Heart left ventricle (tissue), 13 donors: ENCODE measurements around the gene DNAH14.

Experiments
- POLR2A ChIP-seq, 2 donors: fragments of 450-650 bp; IDR thresholded peaks; one replicate each; pipeline ENCODE4 v1.6.1; 2017; ENCODE audit warnings: antibody characterized with exemption in 2 of 2, mild to moderate bottlenecking in 2 of 2, moderate library complexity in 2 of 2
- TF ChIP-seq, protein P1 (sequence below), 12 donors: fragments of 200-600 bp; sonication (generic) in 4 of 12; IDR thresholded peaks; one replicate each; pipeline versions ENCODE4 v1.5.0 to v1.8.0; 2018 to 2022; ENCODE audit warnings: antibody characterized with exemption in 12 of 12, mild to moderate bottlenecking in 5 of 12
- donor health status: ischemic (EF 13 %, LVEDD 7.1; RV severe dilation, severe dysfunction).
- donor health status: DM: no; HTN: yes; CAD: no.
- donor health status: DM: no; HTN: no; CAD: no.
- donor health status: ischemic (EF 25% LVEDD 6.9; RV normal size, moderate dysfunction).
- donor health status: ischemic (EF 25% LVEDD 5.7; RV mildly dilated, moderate dysfunction).
- donor health status: ischemic (EF 35%, LVEDD 5.7; RV mildly dilated, moderate dysfunction).
- donor health status: nonischemic (EF 11% LVEDD 7.7; RV severe dilation, severe dysfunction).
- donor health status: DM: yes; HTN: yes; CAD: no.
- donor health status: PGD.
- donor health status: ischemic (EF 29% LVEDD 5.4; RV normal size, mild dysfunction).
- donor health status: nonischemic (EF 23%, LVEDD 6.1; RV moderate dilation, normal function).

DNA sequence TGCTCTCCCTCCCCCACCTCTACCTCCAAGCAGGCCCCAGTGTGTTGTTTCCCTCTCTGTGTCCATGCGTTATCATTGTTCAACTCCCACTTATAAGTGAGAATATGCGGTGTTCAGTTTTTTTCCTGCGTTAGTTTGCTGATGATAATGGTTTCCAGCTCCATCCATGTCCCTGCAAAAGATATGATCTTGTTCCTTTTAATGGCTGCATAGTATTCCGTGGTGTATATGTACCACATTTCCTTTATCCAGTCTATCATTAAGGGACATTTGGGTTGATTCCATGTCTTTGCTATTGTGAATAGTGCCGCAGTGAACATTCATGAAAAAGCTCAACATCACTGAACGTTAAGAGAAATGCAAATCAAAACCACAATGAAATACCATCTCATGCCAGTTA lies 58.6 kb downstream of the DNAH14 start:
- TF ChIP-seq, protein P1, sequence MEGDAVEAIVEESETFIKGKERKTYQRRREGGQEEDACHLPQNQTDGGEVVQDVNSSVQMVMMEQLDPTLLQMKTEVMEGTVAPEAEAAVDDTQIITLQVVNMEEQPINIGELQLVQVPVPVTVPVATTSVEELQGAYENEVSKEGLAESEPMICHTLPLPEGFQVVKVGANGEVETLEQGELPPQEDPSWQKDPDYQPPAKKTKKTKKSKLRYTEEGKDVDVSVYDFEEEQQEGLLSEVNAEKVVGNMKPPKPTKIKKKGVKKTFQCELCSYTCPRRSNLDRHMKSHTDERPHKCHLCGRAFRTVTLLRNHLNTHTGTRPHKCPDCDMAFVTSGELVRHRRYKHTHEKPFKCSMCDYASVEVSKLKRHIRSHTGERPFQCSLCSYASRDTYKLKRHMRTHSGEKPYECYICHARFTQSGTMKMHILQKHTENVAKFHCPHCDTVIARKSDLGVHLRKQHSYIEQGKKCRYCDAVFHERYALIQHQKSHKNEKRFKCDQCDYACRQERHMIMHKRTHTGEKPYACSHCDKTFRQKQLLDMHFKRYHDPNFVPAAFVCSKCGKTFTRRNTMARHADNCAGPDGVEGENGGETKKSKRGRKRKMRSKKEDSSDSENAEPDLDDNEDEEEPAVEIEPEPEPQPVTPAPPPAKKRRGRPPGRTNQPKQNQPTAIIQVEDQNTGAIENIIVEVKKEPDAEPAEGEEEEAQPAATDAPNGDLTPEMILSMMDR (IDR thresholded peaks at IDR 0.05), result no peak
- TF ChIP-seq POLR2A (IDR thresholded peaks at IDR 0.05), result no peak
